ENCODE data around the gene RNU4-1. TPM values are rescaled to one million over a fixed set of nuclear protein-coding genes. Genes with fewer than 3 reads are reported as not detected.

The RNU4-1 gene
- total and polyA plus RNA-seq, 9 of the 15 experiments (the other 6 are each of a cell fraction or from before 2014, with no cell fraction given): under 0.01 to 19,719 (median 3,563) TPM; not detected in 4

DNA sequence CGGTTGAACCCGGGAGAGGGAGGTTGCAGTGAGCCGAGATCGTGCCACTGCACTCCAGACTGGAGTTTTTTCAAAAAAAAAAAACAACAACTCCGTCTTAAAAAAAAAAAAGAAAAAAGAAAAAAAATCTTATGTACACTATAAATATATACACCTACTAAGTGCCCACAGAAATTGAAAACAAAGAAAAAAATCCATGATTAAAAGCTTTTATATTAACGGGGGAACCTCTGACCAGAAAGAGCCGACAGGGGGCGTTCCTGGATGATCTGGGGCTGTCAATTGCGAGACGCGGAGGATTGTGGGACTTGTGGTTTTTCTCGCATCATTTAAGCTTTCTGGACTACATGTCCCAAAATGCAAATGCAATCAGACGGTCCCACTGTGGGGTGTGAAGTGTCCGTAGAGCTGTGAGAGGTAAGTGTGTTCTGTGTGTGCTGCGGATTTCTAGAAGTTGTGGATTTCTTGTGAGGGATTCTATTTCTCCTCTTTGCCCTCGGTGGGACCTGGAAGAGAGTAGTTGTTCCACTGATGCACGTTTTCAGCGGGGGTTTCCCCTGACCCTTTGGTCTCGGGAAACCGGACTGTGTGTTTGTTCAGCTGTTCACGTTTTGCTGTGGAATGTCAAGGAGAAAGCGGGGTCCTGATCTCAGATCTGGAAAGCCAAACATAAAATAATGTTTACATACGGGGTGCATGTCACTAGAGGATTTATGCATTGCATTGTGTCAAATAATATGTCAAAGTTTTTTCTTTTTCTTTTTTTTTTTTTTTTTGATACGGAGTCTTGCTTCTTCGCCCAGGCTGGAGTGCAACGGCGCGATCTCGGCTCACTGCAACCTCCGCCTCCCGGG is 9.2 kb upstream of the RNU4-1 start, which contains the start of gene SIRT4 (continued):
- TF ChIP-seq RBFOX2 (IDR thresholded peaks at IDR 0.05; ENCODE audit: low read depth, low read length) (0 out of 2 replicates have a peak, but pooled peaks have one; percentile 34), STAT5A (IDR thresholded peaks at IDR 0.05; ENCODE audit: borderline replicate concordance, low read length) (no peak), ZNF253 (CRISPR knock-in tag; conservative IDR thresholded peaks at IDR 0.05) (no peak), NRF1 (conservative IDR thresholded peaks at IDR 0.05 in 1 of 2, IDR thresholded peaks at IDR 0.05 in 1 of 2) (no peak; a peak in 1 of 4 replicates), ZNF197 (CRISPR knock-in tag; IDR thresholded peaks at IDR 0.05; ENCODE audit: low read depth) (peak; percentile 75; the same call in 1 of the 2 replicates), PRPF4 (IDR thresholded peaks at IDR 0.05; ENCODE audit: insufficient read depth, low read depth, low read length, poor library complexity, severe bottlenecking) (no peak), IRF2 (CRISPR knock-in tag; IDR thresholded peaks at IDR 0.05) (no peak), ZNF79 (CRISPR knock-in tag; IDR thresholded peaks at IDR 0.05; ENCODE audit: low read depth) (no peak; the same call in 1 of the 2 replicates), POLR2G (IDR thresholded peaks at IDR 0.05; ENCODE audit: low read depth, low read length) (no peak), L3MBTL2 (IDR thresholded peaks at IDR 0.05) (peak; percentile 92), ZNF274 (IDR thresholded peaks at IDR 0.05; ENCODE audit: borderline replicate concordance, low read depth, low read length) (no peak), SIRT6 (IDR thresholded peaks at IDR 0.05; ENCODE audit: low read depth, low read length) (no peak), CHD2 (IDR thresholded peaks at IDR 0.05; ENCODE audit: low read depth, low read length) (no peak), HDAC6 (IDR thresholded peaks at IDR 0.05; ENCODE audit: low read depth, low read length) (no peak), ZNF124 (CRISPR knock-in tag; IDR thresholded peaks at IDR 0.05) (no peak), GABPB1 (CRISPR knock-in tag; IDR thresholded peaks at IDR 0.05) (peak; percentile 70; the same call in 1 of the 2 replicates), CBFA2T3 (IDR thresholded peaks at IDR 0.05) (0 out of 2 replicates have a peak, but pooled peaks have one; percentile 50), NR2F6 (CRISPR knock-in tag; IDR thresholded peaks at IDR 0.05) (no peak), SMAD1 (IDR thresholded peaks at IDR 0.05; ENCODE audit: low read depth, low read length, partially characterized antibody) (no peak)
- TF ChIP-seq, protein P1, sequence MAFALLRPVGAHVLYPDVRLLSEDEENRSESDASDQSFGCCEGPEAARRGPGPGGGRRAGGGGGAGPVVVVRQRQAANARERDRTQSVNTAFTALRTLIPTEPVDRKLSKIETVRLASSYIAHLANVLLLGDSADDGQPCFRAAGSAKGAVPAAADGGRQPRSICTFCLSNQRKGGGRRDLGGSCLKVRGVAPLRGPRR (CRISPR knock-in tag; IDR thresholded peaks at IDR 0.05): no peak
- TF ChIP-seq, protein P2, sequence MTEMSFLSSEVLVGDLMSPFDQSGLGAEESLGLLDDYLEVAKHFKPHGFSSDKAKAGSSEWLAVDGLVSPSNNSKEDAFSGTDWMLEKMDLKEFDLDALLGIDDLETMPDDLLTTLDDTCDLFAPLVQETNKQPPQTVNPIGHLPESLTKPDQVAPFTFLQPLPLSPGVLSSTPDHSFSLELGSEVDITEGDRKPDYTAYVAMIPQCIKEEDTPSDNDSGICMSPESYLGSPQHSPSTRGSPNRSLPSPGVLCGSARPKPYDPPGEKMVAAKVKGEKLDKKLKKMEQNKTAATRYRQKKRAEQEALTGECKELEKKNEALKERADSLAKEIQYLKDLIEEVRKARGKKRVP (CRISPR knock-in tag; IDR thresholded peaks at IDR 0.05): no peak
- TF ChIP-seq, protein P3, sequence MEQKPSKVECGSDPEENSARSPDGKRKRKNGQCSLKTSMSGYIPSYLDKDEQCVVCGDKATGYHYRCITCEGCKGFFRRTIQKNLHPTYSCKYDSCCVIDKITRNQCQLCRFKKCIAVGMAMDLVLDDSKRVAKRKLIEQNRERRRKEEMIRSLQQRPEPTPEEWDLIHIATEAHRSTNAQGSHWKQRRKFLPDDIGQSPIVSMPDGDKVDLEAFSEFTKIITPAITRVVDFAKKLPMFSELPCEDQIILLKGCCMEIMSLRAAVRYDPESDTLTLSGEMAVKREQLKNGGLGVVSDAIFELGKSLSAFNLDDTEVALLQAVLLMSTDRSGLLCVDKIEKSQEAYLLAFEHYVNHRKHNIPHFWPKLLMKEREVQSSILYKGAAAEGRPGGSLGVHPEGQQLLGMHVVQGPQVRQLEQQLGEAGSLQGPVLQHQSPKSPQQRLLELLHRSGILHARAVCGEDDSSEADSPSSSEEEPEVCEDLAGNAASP (IDR thresholded peaks at IDR 0.05): no peak
- TF ChIP-seq, protein P4, sequence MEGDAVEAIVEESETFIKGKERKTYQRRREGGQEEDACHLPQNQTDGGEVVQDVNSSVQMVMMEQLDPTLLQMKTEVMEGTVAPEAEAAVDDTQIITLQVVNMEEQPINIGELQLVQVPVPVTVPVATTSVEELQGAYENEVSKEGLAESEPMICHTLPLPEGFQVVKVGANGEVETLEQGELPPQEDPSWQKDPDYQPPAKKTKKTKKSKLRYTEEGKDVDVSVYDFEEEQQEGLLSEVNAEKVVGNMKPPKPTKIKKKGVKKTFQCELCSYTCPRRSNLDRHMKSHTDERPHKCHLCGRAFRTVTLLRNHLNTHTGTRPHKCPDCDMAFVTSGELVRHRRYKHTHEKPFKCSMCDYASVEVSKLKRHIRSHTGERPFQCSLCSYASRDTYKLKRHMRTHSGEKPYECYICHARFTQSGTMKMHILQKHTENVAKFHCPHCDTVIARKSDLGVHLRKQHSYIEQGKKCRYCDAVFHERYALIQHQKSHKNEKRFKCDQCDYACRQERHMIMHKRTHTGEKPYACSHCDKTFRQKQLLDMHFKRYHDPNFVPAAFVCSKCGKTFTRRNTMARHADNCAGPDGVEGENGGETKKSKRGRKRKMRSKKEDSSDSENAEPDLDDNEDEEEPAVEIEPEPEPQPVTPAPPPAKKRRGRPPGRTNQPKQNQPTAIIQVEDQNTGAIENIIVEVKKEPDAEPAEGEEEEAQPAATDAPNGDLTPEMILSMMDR (IDR thresholded peaks at IDR 0.05 in 2 of 3, conservative IDR thresholded peaks at IDR 0.05 in 1 of 3; ENCODE audit: insufficient read depth in 2 of 3, low read depth in 1 of 3, low read length in 3 of 3): peak; percentile 68 to 93 (median 86)
